ENCODE data around the gene THOP1. TPM values are rescaled to one million over a fixed set of nuclear protein-coding genes. Genes with fewer than 3 reads are reported as not detected.
A peak's percentile ranks its signal among the peaks of the same experiment; 100 is the strongest.

The THOP1 gene
- polyA plus RNA-seq, 3 donors, result 13.4 to 17.6 (median 14.6) TPM

GRCh38 chr19:2797280-2797679 lies 12.0 kb downstream of the THOP1 start:
- H3K27ac ChIP-seq (ENCODE audit: low read depth in 1 of 2, low read length in 2 of 2), result no peak overlapping the region
- Mint-ChIP-seq H3K4me3 (no peak overlapping the region), H3K4me1 (no peaks in the 10 kb centered on the region), H3K27ac (no peak overlapping the region), H3K36me3 (peaks cover 29 to 79% of the 10 kb centered on the region in 2 donors), H3K9me3 (peaks cover 0 to 4% (median 0%) of the 10 kb centered on the region in 7 donors), H3K27me3 (ENCODE audit: low read depth in 3 of 3) (peaks cover 0 to 2% (median 0%) of the 10 kb centered on the region in 3 donors)
- no peak overlapping the region for H3K9ac ChIP-seq (ENCODE audit: insufficient read depth, low read length, poor library complexity, severe bottlenecking)
- H4K20me1 ChIP-seq (ENCODE audit: insufficient read depth, low read length), result no peaks in the 10 kb centered on the region
- H2AFZ ChIP-seq (ENCODE audit: insufficient read depth, low read depth, low read length, poor library complexity, severe bottlenecking), result no peak overlapping the region
- no peak for TF ChIP-seq CTCF (IDR thresholded peaks at IDR 0.05)
- no peak overlapping the region for H3K4me2 ChIP-seq (replicated peaks; ENCODE audit: extremely low read depth, low read length, poor library complexity, severe bottlenecking)
- H3K4me1 ChIP-seq (ENCODE audit: control insufficient read depth in 1 of 2, insufficient read depth in 2 of 2, low read length in 2 of 2), result no peaks in the 10 kb centered on the region
- no peaks in the 10 kb centered on the region for H3K79me2 ChIP-seq (ENCODE audit: insufficient read depth, low read length)
- H3K36me3 ChIP-seq (replicated peaks in 1 of 2; ENCODE audit: control insufficient read depth in 1 of 2, insufficient read depth in 2 of 2, low read length in 2 of 2), result peaks cover 17 to 57% of the 10 kb centered on the region in 2 donors
- H3K4me3 ChIP-seq (replicated peaks in 1 of 3; ENCODE audit: low read depth in 2 of 3, low read length in 3 of 3), result no peak overlapping the region
- intact Hi-C loops (cut with micrococcal nuclease), result no loop called here
- DNase-seq, result no peak
- no peaks in the 10 kb centered on the region for H3K27me3 ChIP-seq (ENCODE audit: control insufficient read depth in 2 of 2, insufficient read depth in 2 of 2, low read length in 2 of 2)
- 98% methylated on average over 14 of the region's 15 CpGs for WGBS (ENCODE audit: insufficient coverage)
- no peaks in the 10 kb centered on the region for H3K9me3 ChIP-seq (replicated peaks in 1 of 2; ENCODE audit: control insufficient read depth in 1 of 2, insufficient read depth in 1 of 2, low read length in 2 of 2)

- H3K36me3 Mint-ChIP-seq, result peaks cover 35 to 82% of the 10 kb centered on the region in 2 donors
- H3K9me3 ChIP-seq (replicated peaks in 1 of 2; ENCODE audit: control insufficient read depth in 1 of 2, insufficient read depth in 1 of 2, low read length in 2 of 2), result no peaks in the 10 kb centered on the region
- peaks cover 0 to 4% (median 0%) of the 10 kb centered on the region in 3 donors for H3K27me3 Mint-ChIP-seq (ENCODE audit: low read depth in 3 of 3)
- peaks cover 17 to 56% of the 10 kb centered on the region in 2 donors for H3K36me3 ChIP-seq (replicated peaks in 1 of 2; ENCODE audit: control insufficient read depth in 1 of 2, insufficient read depth in 2 of 2, low read length in 2 of 2)
- H3K4me3 Mint-ChIP-seq, result no peak overlapping the region
- H4K20me1 ChIP-seq (ENCODE audit: insufficient read depth, low read length), result no peaks in the 10 kb centered on the region
- H3K4me2 ChIP-seq (replicated peaks; ENCODE audit: extremely low read depth, low read length, poor library complexity, severe bottlenecking), result no peak overlapping the region
- intact Hi-C loops (cut with micrococcal nuclease), result no loop called here
- H3K4me1 ChIP-seq (ENCODE audit: control insufficient read depth in 1 of 2, insufficient read depth in 2 of 2, low read length in 2 of 2), result no peaks in the 10 kb centered on the region
- H3K9me3 Mint-ChIP-seq, result peaks cover 0 to 5% (median 0%) of the 10 kb centered on the region in 7 donors
- peak overlapping the region in 1 of 7 donors; percentile 37 for H3K27ac Mint-ChIP-seq
- TF ChIP-seq CTCF (IDR thresholded peaks at IDR 0.05), result no peak
- no peak overlapping the region for H3K9ac ChIP-seq (ENCODE audit: insufficient read depth, low read length, poor library complexity, severe bottlenecking)
- no peak overlapping the region for H3K4me3 ChIP-seq (replicated peaks in 1 of 3; ENCODE audit: low read depth in 2 of 3, low read length in 3 of 3)
- H3K4me1 Mint-ChIP-seq, result no peaks in the 10 kb centered on the region
- no peak for DNase-seq
- H3K27me3 ChIP-seq (ENCODE audit: control insufficient read depth in 2 of 2, insufficient read depth in 2 of 2, low read length in 2 of 2), result no peaks in the 10 kb centered on the region
- 100% methylated on average over 10 of the region's 16 CpGs for WGBS (ENCODE audit: insufficient coverage)
- H3K79me2 ChIP-seq (ENCODE audit: insufficient read depth, low read length), result no peaks in the 10 kb centered on the region
- no peak overlapping the region for H3K27ac ChIP-seq (ENCODE audit: low read depth in 1 of 2, low read length in 2 of 2)
- H2AFZ ChIP-seq (ENCODE audit: insufficient read depth, low read depth, low read length, poor library complexity, severe bottlenecking), result no peak overlapping the region
Observed at GRCh38 chr19:2798158-2798685, 12.9 kb downstream of the THOP1 start.
